ENCODE measurements around the gene MMAB. TPM values are rescaled to one million over a fixed set of nuclear protein-coding genes. Genes with fewer than 3 reads are reported as not detected.
"Not testable (repeated sequence)": the region's sequence is repeated elsewhere in the genome, so short reads cannot be mapped to it uniquely, and the experiment has no call there.

Gene MMAB
- total RNA-seq, 1 experiment from 2014 or later: 68.3 TPM

DNA sequence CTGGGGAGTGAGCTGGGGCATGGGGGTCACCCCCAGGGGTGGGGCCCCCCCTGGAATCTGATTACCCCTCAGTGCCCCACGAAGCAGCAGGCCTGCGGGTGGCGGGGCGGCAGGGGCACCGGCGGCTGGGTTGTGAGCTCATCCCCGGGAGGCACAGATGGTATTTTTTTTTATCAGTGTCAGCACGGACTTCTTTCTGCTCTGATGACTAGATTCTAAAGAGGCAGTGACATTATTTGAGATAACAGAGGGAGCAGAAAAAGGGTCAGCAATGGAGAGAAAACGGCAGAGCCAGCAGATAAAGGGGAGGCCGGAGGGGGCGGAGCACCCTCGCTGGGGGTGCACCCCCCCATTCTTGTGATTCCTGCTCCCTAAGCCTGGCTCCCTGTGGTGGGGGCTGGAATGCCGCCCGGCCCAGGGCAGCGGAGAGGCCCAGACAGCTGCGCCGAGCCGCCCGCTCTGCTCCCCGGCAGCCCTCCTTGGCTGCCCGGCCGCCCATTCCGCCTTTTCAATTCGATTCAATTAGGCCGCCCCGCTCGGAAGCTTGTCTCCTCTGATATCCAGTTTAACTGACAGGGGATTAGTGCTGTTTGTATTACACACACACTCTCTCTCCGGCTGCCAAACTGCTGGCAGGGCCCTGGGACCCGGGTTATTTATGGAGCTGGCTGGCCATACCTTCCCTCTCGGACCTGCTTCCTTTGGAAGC, 33.2 kb upstream of the MMAB start:
- Histone ChIP-seq H3K27me3 (no peaks in the 10 kb centered on the region), H3K9me3 (no peaks in the 10 kb centered on the region), H3K4me3 (no peak overlapping the region), H3K36me3 (no peaks in the 10 kb centered on the region)
- peak; percentile 21 for DNase-seq

DNA sequence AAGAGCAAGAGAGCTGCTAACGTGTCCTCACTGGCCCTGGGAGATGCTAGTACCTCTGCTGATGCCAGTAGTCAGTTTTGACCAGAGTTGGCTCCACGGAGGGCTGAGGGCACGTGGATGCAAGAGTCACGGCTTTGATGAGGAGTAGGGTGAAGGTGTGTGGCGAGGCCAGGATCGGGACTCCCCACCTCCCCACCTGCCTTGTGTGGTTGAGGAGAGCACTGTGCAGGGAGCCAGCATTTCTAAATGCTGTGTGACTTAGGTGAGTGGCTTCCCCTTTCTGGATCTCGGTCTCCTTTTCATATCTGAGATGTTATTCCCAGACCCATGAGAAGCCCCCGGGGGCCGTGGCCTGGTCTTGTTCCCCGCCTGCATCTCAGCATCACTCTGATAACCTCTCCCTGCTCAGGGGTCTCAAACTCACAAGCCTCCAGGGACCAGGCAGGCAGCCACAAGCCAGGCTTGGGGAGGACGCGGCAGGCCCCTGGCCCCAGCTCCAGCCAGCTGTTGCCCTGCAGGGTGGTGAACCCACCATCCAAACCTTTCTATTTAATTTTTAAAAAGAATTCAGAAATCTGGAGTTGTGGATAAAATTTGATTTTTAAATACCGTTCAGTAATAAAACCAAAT, 32.4 kb upstream of the MMAB start:
- Histone ChIP-seq H3K27me3 (no peaks in the 10 kb centered on the region), H3K9me3 (no peaks in the 10 kb centered on the region), H3K36me3 (no peaks in the 10 kb centered on the region), H3K4me3 (no peak overlapping the region)
- DNase-seq: no peak

DNA sequence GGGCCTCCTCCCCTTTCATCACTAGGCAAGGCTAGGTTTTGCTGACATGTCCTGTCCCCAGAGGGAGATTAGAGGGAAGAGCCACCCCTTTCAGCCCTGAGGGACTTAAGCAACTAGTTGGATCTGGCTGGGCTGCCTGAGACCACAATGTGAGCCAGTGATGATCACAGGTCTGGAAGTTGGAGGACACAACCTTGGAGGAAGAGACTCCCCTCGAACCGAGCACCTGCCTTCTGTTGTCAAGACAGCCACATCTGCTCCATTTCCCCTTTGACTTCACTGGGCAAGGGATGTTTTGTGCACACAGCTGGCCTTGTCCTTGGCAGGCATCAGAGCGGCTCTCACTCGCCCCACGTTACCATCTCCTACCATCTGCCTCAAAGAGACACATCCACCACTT, 31.7 kb upstream of the MMAB start:
- Histone ChIP-seq H3K4me3 (no peak overlapping the region), H3K27me3 (no peaks in the 10 kb centered on the region), H3K36me3 (no peaks in the 10 kb centered on the region), H3K9me3 (no peaks in the 10 kb centered on the region)
- no peak for DNase-seq

DNA sequence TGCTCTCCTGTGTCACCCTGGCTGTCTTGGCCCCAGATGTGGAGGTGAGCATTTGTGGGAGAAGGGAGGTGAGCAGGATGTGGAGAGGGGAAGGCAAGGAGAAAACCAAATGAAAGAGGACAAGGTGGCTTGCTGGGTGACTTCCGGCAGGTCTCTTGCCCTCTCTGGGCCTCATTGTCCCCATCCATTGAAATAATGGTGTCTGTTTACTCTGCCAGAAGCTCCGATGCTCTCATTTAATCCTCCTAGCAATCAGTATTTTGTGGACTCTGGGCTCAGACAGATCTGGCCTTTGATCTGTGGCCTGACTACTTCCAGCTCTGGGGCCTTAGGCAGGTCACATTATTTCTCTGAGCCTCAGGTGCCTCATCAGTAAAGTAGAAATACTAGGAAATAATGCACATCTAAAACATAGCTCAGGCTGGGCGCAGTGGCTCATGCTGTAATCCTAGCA, 30.9 kb upstream of the MMAB start:
- no peak for DNase-seq

DNA sequence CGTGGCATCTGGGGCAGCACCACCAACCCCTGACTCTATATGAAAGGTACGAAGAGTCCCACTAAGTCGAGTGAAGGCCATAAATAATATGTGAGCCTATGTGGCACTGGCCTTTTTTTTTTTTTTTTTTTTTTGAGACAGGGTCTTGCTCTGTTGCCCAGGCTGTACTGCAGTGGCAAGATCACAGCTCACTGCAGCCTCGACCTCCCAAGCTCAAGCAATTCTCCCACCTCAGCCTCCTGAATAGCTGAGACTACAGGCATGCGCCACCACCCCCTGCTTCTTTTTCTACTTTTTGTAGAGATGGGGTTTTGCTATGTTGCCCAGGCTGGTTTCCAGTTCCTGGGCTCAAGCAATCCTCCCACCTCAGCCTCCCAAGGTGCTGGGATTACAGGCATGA, 28.8 kb upstream of the MMAB start:
- not testable (repeated sequence) for H3K27me3 ChIP-seq, H3K9me3 ChIP-seq, DNase-seq, H3K4me3 ChIP-seq, H3K36me3 ChIP-seq

More for the DNA sequence above, 30.9 kb upstream of the MMAB start:
- H3K4me3 ChIP-seq: no peak overlapping the region
- no peaks in the 10 kb centered on the region for H3K9me3 ChIP-seq
- no peaks in the 10 kb centered on the region for H3K27me3 ChIP-seq
- H3K36me3 ChIP-seq: no peaks in the 10 kb centered on the region

DNA sequence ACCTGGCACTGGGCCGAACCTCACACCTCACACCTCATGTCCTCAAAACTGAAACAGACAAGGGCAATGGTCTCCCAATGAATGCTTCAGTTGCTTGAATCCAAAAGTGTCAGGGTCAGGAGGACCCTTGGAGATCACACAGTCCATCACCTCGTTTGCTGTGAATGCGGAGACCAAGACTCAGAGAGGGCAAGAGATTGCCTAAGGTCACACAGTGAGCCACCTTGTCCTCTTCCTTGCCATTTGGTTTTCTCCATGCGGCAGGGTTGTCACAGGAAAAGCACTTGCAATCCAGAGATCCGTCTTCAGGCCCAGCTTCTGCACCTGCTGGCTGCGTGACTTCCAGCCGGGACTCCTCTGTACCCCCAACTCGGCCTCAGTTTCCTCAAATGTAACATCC, 28.3 kb upstream of the MMAB start:
- Histone ChIP-seq H3K4me3 (no peak overlapping the region), H3K27me3 (no peaks in the 10 kb centered on the region), H3K9me3 (no peaks in the 10 kb centered on the region), H3K36me3 (no peaks in the 10 kb centered on the region)
- DNase-seq: no peak

DNA sequence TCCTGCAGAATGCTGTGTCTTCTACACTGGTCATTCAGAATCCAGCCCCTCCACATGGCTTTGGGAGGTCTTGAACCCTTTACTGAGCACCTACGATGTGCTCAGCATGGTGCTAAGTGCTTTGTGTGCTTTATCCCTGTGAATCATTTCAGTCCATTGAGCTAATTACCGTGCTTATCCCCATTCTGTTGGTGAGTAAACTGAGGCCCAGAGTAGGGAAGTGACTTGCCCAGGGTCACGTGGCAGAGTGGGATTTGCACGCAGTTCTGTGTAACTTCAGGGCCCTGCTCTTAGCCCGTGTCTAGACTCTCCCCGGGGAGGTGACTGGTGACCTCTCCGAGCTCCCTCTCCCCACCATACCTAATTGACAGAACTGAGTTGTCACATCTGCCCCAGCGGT, 27.7 kb upstream of the MMAB start:
- no peak overlapping the region for H3K4me3 ChIP-seq
- no peak for DNase-seq
- no peaks in the 10 kb centered on the region for H3K36me3 ChIP-seq

DNA sequence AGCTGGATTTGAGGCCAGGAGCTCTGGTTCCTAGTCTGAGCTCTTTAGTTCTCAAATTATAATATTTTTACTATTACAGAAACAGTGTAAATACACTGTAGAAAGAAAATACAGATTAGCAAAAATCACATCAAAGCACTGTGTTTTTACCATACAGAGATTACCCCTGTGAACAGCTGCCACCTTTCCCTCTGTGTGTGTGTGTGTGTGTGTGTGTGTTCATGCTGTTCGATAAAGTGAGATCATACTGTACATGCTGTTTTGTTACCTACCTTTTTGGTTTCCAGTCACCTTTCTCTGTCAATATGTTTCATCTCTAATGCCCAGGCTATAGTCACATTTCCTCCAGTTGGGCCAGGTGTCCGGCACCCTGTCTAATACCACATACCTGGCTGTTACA, 27.2 kb upstream of the MMAB start:
- no peak for DNase-seq
- Histone ChIP-seq H3K9me3 (no peaks in the 10 kb centered on the region), H3K4me3 (no peak overlapping the region), H3K36me3 (no peaks in the 10 kb centered on the region), H3K27me3 (no peaks in the 10 kb centered on the region)

More for the DNA sequence above, 27.7 kb upstream of the MMAB start:
- H3K9me3 ChIP-seq: no peaks in the 10 kb centered on the region
- H3K27me3 ChIP-seq: no peaks in the 10 kb centered on the region

DNA sequence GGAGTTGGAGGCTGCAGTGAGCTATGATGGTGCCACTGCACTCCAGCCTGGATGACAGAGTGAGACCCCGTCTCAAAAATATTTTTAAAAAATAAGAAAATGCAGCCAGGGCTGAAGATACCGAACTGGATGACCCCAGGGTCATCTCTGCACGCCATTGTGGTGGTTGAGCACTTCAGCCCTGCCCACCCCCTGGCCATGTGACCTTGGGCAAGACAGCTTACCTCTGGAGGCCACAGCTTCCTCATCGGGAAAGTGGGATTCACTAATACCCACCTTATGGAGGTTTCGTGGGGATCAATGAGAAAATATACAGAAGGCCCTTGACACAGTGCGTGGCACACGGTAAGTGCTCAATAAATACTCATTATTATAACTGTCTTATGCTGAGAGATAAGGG, 25.8 kb upstream of the MMAB start:
- no peak for DNase-seq
- no peak overlapping the region for H3K4me3 ChIP-seq
- no peaks in the 10 kb centered on the region for H3K27me3 ChIP-seq
- H3K9me3 ChIP-seq: no peaks in the 10 kb centered on the region
- no peaks in the 10 kb centered on the region for H3K36me3 ChIP-seq

DNA sequence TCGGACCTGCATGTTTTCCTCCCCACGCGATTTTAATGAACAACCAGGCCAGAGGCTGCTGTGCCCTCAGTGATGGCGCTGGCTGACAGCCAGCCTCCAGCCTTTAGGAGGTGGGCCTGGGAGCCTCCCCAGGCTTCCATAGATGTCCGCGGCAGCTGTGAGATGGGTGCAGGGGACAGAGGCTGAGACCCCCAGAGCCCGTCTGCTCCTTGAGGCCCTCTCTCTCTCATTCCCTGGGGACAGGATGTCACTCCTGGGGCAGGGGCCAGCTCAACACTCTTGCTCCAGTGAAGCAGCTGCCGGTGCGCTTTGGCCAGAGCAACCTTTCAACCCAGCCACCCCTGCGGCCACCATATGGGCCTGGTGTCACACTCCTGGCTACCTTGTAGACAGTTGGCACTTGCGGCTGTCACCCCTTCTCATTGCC, 25.1 kb upstream of the MMAB start:
- Histone ChIP-seq H3K4me3 (no peak overlapping the region), H3K36me3 (no peaks in the 10 kb centered on the region), H3K9me3 (no peaks in the 10 kb centered on the region), H3K27me3 (no peaks in the 10 kb centered on the region)
- no peak for DNase-seq

DNA sequence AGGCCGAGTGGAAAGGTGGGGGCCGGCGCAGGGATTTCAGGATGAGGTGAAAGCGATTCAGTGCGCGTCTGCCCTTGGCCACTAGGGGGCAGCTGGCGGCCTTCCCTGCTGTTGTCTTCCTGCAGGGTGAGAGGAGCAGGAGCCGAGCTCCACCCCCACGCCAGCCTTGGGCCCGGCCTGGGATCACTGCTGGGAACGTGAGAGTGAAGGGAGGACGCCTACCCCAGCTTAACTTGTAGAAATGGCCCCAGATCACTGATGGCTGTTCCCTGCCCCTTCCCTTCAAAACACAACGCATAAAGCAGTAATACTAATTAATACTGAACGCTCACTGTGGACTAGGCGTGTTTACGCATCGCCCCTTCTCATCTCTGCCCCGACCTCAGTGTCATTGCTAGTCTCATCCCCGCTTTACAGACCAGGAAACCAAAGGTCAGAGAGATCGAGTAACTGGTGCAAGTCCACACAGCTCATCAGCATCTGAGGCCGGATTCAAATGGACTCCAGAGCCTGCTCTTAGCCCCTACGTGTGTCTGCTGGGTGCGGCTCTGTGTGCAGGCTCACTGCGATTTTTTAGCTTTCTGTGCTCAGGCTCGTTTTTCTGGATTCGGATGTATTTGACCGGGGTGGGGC, 24.6 kb upstream of the MMAB start:
- Histone ChIP-seq H3K27me3 (no peaks in the 10 kb centered on the region), H3K36me3 (no peaks in the 10 kb centered on the region), H3K9me3 (no peaks in the 10 kb centered on the region), H3K4me3 (no peak overlapping the region)
- DNase-seq: peak; percentile 82

DNA sequence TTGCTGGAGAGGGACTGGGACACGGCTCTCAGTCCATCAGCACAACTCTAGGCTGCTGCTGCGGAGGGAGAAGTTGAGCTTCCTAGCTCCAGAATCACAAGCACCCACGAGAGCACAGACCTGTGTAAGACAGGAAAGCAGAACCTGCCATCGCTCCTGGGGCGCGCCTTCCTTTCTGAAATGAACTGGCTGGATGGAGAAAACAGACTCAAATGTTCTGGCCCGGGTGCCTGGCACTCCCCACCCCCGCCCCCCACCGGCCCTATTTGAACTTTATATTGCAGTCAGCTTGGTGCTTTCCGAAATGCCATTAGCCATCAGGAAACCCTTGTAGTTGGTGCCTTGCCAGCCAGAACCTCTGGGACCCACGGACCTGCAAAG, 24.1 kb upstream of the MMAB start:
- H3K4me3 ChIP-seq: no peak overlapping the region
- DNase-seq: no peak
- no peaks in the 10 kb centered on the region for H3K9me3 ChIP-seq
- H3K36me3 ChIP-seq: no peaks in the 10 kb centered on the region
- no peaks in the 10 kb centered on the region for H3K27me3 ChIP-seq

DNA sequence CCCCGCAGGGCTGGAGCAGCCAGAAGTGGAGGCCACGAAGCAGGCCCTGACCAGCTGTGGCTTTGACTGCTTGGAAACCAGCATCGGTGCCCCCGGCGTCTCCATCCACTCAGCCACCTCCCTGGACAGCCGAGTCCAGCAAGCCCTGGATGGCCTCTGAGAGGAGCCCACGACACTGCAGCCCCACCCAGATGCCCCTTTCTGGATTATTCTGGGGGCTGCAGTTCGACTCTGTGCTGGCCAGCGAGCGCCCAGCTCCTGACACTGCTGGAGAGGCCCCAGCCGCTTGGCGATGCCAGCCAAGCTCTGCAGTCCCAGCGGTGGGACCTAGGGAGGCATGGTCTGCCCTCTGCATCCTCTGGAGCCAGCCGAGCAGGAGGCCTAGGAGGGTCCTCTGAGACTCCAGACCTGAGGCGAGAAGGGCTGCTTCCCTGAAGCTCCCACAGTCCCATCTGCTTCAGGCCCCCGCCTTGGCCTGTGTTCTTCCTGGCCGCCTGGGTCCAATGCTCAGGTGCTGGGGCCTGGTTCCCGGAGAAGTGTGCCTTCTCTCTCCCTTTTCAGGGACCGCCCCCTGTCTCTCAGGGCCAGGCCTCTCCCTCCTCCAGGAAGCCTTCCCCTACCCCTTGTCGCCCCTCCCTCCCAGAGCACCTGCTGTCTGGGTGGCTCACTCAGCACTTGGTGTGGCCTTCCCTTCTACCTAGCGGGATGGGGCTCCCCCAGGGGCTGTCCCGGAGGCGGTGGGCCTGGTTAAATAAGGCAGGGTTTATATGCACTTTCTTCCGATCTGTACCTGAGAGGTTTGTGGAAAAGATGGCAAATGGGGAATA, 23.3 kb upstream of the MMAB start:
- no peaks in the 10 kb centered on the region for H3K9me3 ChIP-seq
- no peaks in the 10 kb centered on the region for H3K27me3 ChIP-seq
- no peak for DNase-seq
- H3K36me3 ChIP-seq: no peaks in the 10 kb centered on the region
- no peak overlapping the region for H3K4me3 ChIP-seq

DNA sequence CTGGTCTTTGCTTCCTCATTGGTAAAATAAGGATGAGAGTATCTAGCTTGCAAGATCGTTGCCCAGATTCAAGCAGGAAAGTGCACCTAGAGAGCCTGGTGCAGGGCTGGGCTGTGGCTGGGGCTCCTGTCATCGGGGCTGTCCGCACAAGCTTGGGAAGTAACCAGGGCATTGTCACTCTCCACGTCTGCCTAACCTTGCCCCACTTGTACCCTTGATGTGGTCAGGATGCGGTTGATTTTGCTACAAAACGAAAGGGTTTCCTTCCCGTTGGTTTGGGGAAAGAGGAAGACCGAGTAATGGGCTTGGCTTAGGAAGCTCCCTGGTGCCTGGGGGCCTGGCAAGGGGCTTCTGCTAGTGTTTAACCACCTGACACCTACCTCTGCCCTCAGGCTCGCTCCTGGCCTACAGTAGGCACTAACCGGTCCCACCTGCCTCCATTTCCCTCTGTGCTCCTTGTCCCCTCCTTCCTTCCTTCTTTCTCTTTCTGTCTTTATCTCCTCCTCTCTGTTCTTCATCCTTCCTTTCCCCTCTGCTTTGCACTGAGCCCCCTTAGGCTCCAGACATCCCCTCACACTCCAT, 22.1 kb upstream of the MMAB start:
- no peaks in the 10 kb centered on the region for H3K27me3 ChIP-seq
- H3K36me3 ChIP-seq: no peaks in the 10 kb centered on the region
- H3K9me3 ChIP-seq: no peaks in the 10 kb centered on the region
- H3K4me3 ChIP-seq: no peak overlapping the region
- no peak for DNase-seq

DNA sequence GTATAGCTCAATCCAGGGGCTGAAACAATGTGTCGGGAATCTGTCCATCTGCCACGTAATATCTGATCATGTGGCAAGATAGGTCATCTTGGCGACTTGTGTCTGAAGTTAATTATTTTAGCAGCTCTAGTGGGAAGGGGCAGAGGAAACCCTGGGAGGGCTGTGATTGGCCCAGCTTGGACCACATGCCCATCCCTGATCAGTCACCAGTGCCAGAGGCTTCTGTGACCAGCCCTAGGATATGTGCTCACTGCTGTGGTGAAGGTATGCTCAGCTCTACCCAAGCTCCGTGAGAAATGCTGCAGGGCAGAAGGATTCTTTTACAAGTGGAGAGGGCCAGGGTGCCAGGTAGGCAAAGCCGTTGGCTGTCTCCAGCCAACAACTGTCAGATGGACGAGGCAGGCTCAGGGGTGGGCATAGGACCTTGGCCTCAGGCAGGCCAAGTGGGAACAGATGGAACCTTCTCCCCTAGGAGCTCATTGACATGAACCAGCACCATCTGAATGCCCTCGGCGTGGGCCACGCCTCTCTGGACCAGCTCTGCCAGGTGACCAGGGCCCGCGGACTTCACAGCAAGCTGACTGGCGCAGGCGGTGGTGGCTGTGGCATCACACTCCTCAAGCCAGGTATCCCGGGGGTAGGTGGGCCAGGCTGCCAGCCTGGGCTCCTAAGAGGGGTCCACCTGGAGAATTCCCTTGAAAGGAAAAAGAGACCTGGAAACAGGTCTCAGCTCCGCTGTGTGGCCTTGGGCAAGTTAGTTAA, 21.4 kb upstream of the MMAB start:
- no peaks in the 10 kb centered on the region for H3K9me3 ChIP-seq
- no peaks in the 10 kb centered on the region for H3K27me3 ChIP-seq
- no peaks in the 10 kb centered on the region for H3K36me3 ChIP-seq
- no peak overlapping the region for H3K4me3 ChIP-seq
- DNase-seq: no peak

DNA sequence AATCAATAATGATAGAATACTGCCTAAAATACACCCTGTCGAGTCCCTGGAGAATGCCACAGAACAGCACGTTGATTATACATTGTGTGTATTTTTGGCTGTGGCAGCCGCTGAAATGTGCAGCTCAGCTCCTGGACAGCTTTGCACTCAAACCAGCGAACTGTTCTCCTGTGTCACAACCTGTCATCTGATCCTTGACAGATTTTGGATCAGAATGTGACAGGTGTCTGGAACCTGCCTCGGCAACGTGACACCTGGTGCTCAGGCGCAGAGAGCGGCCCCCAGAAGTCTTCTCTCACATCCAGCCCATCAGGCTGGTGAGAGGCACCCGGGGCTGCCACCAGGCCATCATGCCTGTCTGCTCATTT, 19.6 kb upstream of the MMAB start:
- Histone ChIP-seq H3K9me3 (no peaks in the 10 kb centered on the region), H3K4me3 (no peak overlapping the region), H3K36me3 (no peaks in the 10 kb centered on the region), H3K27me3 (no peaks in the 10 kb centered on the region)
- no peak for DNase-seq

All from MG63 (cell line).